ENCODE results near the gene FIGN. TPM values are rescaled to one million over a fixed set of nuclear protein-coding genes. Genes with fewer than 3 reads are reported as not detected.

FIGN gene
- total and polyA plus RNA-seq, 10 of the 15 experiments (the other 5 are each of a cell fraction or from before 2014, with no cell fraction given): under 0.01 to 0.01 TPM; not detected in 8

DNA sequence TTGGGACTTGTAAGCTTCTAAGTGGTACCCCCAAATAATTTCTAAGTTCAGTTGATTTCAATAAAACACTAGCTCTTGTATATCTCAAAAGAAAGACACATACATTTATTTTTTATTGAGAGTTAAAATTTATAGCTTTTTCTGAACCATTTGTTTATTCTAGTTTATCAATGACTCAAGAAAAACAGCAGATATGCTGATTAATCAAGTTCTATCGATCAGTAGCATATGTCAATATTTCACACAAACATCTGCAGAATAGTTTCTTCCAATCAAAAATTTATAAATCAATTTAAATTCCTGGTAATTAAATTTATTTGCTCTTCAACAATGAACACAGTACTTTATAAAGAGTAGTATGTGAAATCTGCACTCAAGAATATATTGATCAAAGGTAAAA lies 5.3 kb downstream of the FIGN start:
- CTCF ChIA-PET: interaction anchor here (0.5 to 0.7 kb wide), 2 partner anchors 320 to 345 kb away, joined by 3 read pairs; no protein-coding TSS in a partner anchor
- no TSS peak for BruUV-seq (replicated peaks)
- H3K36me3 ChIP-seq (ENCODE audit: control insufficient read depth in 2 of 2, insufficient read depth in 2 of 2, low read length in 1 of 2): no peaks in the 10 kb centered on the region
- no peak overlapping the region for H2AFZ ChIP-seq (ENCODE audit: control insufficient read depth, low read depth, low read length)
- H3K9ac ChIP-seq (ENCODE audit: control insufficient read depth, insufficient read depth, low read length): no peak overlapping the region
- in situ Hi-C loops (cut with MboI) (no loop called here), intact Hi-C loops (cut with micrococcal nuclease; ENCODE audit: unreplicated experiment) (no loop called here)
- TF ChIP-seq DPF2 (IDR thresholded peaks at IDR 0.05) (no peak), ZNF217 (IDR thresholded peaks at IDR 0.05) (no peak), MYC (IDR thresholded peaks at IDR 0.05; ENCODE audit: insufficient read depth, insufficient read length, insufficient replicate concordance, low read length, severe bottlenecking) (no peak), SMARCA5 (IDR thresholded peaks at IDR 0.05) (no peak), POLR2A (IDR thresholded peaks at IDR 0.05; ENCODE audit: low read depth, low read length) (no peak), SUPT20H (IDR thresholded peaks at IDR 0.05; ENCODE audit: borderline replicate concordance, control insufficient read depth, low read depth, low read length) (no peak), KLF5 (IDR thresholded peaks at IDR 0.05; ENCODE audit: partially characterized antibody) (no peak), ETV6 (conservative IDR thresholded peaks at IDR 0.05 in 1 of 2, IDR thresholded peaks at IDR 0.05 in 1 of 2; ENCODE audit: borderline replicate concordance in 1 of 2, low read depth in 1 of 2) (no peak)
- WGBS (ENCODE audit: insufficient coverage, insufficient replicate concordance, low lambda C conversion rate, missing lambda C conversion rate): 0% methylated on average over 1 of the region's 1 CpG
- no peaks in the 10 kb centered on the region for H3K9me3 ChIP-seq (replicated peaks; ENCODE audit: control insufficient read depth, insufficient read depth, low read length)
- POLR2A ChIA-PET: no interaction called here
- H3K4me2 ChIP-seq (ENCODE audit: control insufficient read depth, insufficient read depth): no peak overlapping the region
- RAD21 ChIA-PET (ENCODE audit: unreplicated experiment): no interaction called here
- no peaks in the 10 kb centered on the region for H3K79me2 ChIP-seq (ENCODE audit: control insufficient read depth, insufficient read depth, low read length)
- ATAC-seq (no peak), FAIRE-seq (no peak), DNase-seq (ENCODE audit: low read depth, low spot score) (no peak)
- no peaks in the 10 kb centered on the region; a peak in 2 of 4 replicates for H3K27me3 ChIP-seq (replicated peaks in 1 of 2; ENCODE audit: control insufficient read depth in 2 of 2, insufficient read depth in 2 of 2, low read length in 1 of 2)
- H3K27ac ChIP-seq (ENCODE audit: control insufficient read depth, insufficient read depth): no peak overlapping the region
- no peak overlapping the region for H3K4me3 ChIP-seq
- no peaks in the 10 kb centered on the region for H4K20me1 ChIP-seq (ENCODE audit: control insufficient read depth, insufficient read depth)
- SMC1A ChIA-PET (ENCODE audit: uncharacterized antibody, unreplicated experiment): interaction anchor here (1.1 kb wide), 1 partner anchor 10 kb away, joined by 3 read pairs; no protein-coding TSS in a partner anchor
- no peaks in the 10 kb centered on the region for H3K4me1 ChIP-seq (ENCODE audit: control insufficient read depth, insufficient read depth, low read length)
